DMS53 treated with DMSO at 0.1 percent for 48 hours (cell line): Measurements from ENCODE around the gene LYST.
A peak's percentile ranks its signal among the peaks of the same experiment; 100 is the strongest.
"Not testable (repeated sequence)": the region's sequence is repeated elsewhere in the genome, so short reads cannot be mapped to it uniquely, and the experiment has no call there.

Source experiments
- DNase-seq: peaks from one replicate; lab custom pipeline; 2025; ENCODE audit not compliant: unreplicated experiment; lab: John Stamatoyannopoulos, UW

The LYST gene

GRCh38 chr1:235775246-235775860, 91.4 kb downstream of the LYST start:
- no peak for DNase-seq

- DNase-seq = no peak
These were observed 98.9 kb downstream of the LYST start for GRCh38 chr1:235767795-235768194.

- DNase-seq = no peak
These were observed 99.9 kb downstream of the LYST start for GRCh38 chr1:235766794-235767285.

GRCh38 chr1:235763962-235764361, 102.7 kb downstream of the LYST start:
- no peak for DNase-seq

GRCh38 chr1:235759336-235759735, 107.4 kb downstream of the LYST start:
- no peak for DNase-seq

- no peak for DNase-seq
These were observed 107.8 kb downstream of the LYST start for GRCh38 chr1:235758931-235759330.

GRCh38 chr1:235757587-235758096, 109.1 kb downstream of the LYST start:
- no peak for DNase-seq

GRCh38 chr1:235754186-235754585, 112.5 kb downstream of the LYST start:
- not testable (repeated sequence) for DNase-seq

GRCh38 chr1:235749755-235750300, 116.9 kb downstream of the LYST start:
- DNase-seq = no peak

- no peak for DNase-seq
These were observed 118.0 kb downstream of the LYST start for GRCh38 chr1:235748747-235749146.

- DNase-seq = no peak
These were observed 120.5 kb downstream of the LYST start for GRCh38 chr1:235746245-235746644.

- DNase-seq = no peak
These were observed 121.1 kb downstream of the LYST start for GRCh38 chr1:235745503-235746136.

GRCh38 chr1:235742914-235743599, 123.6 kb downstream of the LYST start:
- no peak for DNase-seq

GRCh38 chr1:235741294-235741693, 125.4 kb downstream of the LYST start:
- DNase-seq = no peak

GRCh38 chr1:235739631-235740030, 127.1 kb downstream of the LYST start:
- no peak for DNase-seq

GRCh38 chr1:235739124-235739523, 127.6 kb downstream of the LYST start:
- DNase-seq = peak; percentile 38

- DNase-seq = no peak
These were observed 129.0 kb downstream of the LYST start for GRCh38 chr1:235737751-235738150.

- DNase-seq = no peak
These were observed 130.4 kb downstream of the LYST start for GRCh38 chr1:235736263-235736662.

- DNase-seq = no peak
These were observed 131.1 kb downstream of the LYST start for GRCh38 chr1:235735621-235736020.

GRCh38 chr1:235734335-235734734, 132.4 kb downstream of the LYST start:
- no peak for DNase-seq

GRCh38 chr1:235730007-235730406, 136.7 kb downstream of the LYST start:
- DNase-seq = no peak

GRCh38 chr1:235726557-235726956, 140.1 kb downstream of the LYST start:
- DNase-seq = no peak
